Neural cell (in vitro differentiated cells): ENCODE measurements around the gene DENND5B. TPM values are rescaled to one million over a fixed set of nuclear protein-coding genes. Genes with fewer than 3 reads are reported as not detected.
"Not testable (repeated sequence)": the region's sequence is repeated elsewhere in the genome, so short reads cannot be mapped to it uniquely, and the experiment has no call there.

Source experiments
- H2AFZ ChIP-seq: fragments of 200-600, 300-800 bp; sonication (generic), shearing (Covaris generic); 2 replicates; pipeline ENCODE4 v1.6.0; 2014; ENCODE audit warnings: low read depth, mild to moderate bottlenecking, antibody characterized with exemption, low read length, moderate library complexity
- H3F3A ChIP-seq: fragments of 200-600 bp; shearing (Covaris generic); 2 replicates; pipeline ENCODE4 v1.6.1; 2016; ENCODE audit warnings: mild to moderate bottlenecking, moderate library complexity, mixed read lengths, antibody characterized with exemption, low read length; ENCODE audit not compliant: insufficient read depth, poor library complexity, severe bottlenecking
- H3K27ac ChIP-seq: fragments of 200-600, 300-800 bp; sonication (generic), shearing (Covaris generic); 2 replicates; pipeline ENCODE4 v1.5.1; 2014; ENCODE audit warnings: mild to moderate bottlenecking, low read length, moderate library complexity
- H3K27me3 ChIP-seq: fragments of 300-800, 200-600 bp; sonication (generic), shearing (Covaris generic); 2 replicates; pipeline ENCODE4 v1.6.0; 2014; ENCODE audit warnings: mild to moderate bottlenecking, low read depth, low read length, moderate library complexity; ENCODE audit not compliant: insufficient read depth
- H3K36me3 ChIP-seq: fragments of 300-800, 200-600 bp; sonication (generic), shearing (Covaris generic); 2 replicates; pipeline ENCODE4 v1.5.1; 2014; ENCODE audit warnings: mild to moderate bottlenecking, antibody characterized with exemption, low read length, moderate library complexity; ENCODE audit not compliant: insufficient read depth
- H3K4me2 ChIP-seq: fragments of 300-800, 200-600 bp; sonication (generic), shearing (Covaris generic); 2 replicates; pipeline ENCODE4 v1.6.0; 2014; ENCODE audit warnings: mild to moderate bottlenecking, low read length
- H3K4me3 ChIP-seq: fragments of 300-800, 200-600 bp; sonication (generic), shearing (Covaris generic); 2 replicates; pipeline ENCODE4 v1.5.1; 2014; ENCODE audit warnings: mild to moderate bottlenecking, low read length, moderate library complexity
- H3K79me2 ChIP-seq: fragments of 200-600 bp; shearing (Covaris generic); replicated peaks from 2 replicates; pipeline ENCODE4 v1.6.0; 2014; ENCODE audit warnings: mild to moderate bottlenecking, low read length, moderate library complexity; ENCODE audit not compliant: insufficient read depth
- H3K9ac ChIP-seq: fragments of 300-800, 200-600 bp; sonication (generic), shearing (Covaris generic); 2 replicates; pipeline ENCODE4 v1.6.1; 2016; ENCODE audit warnings: mild to moderate bottlenecking, low read length, mixed read lengths
- H3K9me2 ChIP-seq: fragments of 200-600 bp; shearing (Covaris generic); 2 replicates; pipeline ENCODE4 v1.6.1; 2016; ENCODE audit warnings: mild to moderate bottlenecking, low read length, mixed read lengths; ENCODE audit not compliant: insufficient read depth
- H3K9me3 ChIP-seq: fragments of 200-600, 300-800 bp; sonication (generic), shearing (Covaris generic); 2 replicates; pipeline ENCODE4 v1.6.1; 2016; ENCODE audit warnings: mild to moderate bottlenecking, mixed run types, low read length, moderate library complexity, mixed read lengths
- H4K20me1 ChIP-seq: fragments of 200-600 bp; shearing (Covaris generic); 2 replicates; pipeline ENCODE4 v1.6.1; 2016; ENCODE audit warnings: mild to moderate bottlenecking, mixed run types; ENCODE audit not compliant: insufficient read depth
- CTCF ChIP-seq: fragments of 450-650 bp; IDR thresholded peaks from 2 replicates; pipeline ENCODE4 v1.5.1; 2014; ENCODE audit warnings: antibody characterized with exemption, mild to moderate bottlenecking, moderate library complexity; ENCODE audit not compliant: poor library complexity, severe bottlenecking
- EP300 ChIP-seq: fragments of 450-650 bp; conservative IDR thresholded peaks from 2 replicates; pipeline ENCODE4 v1.6.1; 2014; ENCODE audit warnings: antibody characterized with exemption, mild to moderate bottlenecking, moderate library complexity; ENCODE audit not compliant: poor library complexity, severe bottlenecking
- EZH2 ChIP-seq: fragments of 200-600, 300-800 bp; shearing (Covaris generic), sonication (generic); IDR thresholded peaks from 2 replicates; pipeline ENCODE4 v1.6.1; 2014; ENCODE audit warnings: antibody characterized with exemption, low read length, borderline replicate concordance, mild to moderate bottlenecking; ENCODE audit not compliant: insufficient read depth, poor library complexity, severe bottlenecking
- MXI1 ChIP-seq: fragments of 450-650 bp; conservative IDR thresholded peaks from 2 replicates; pipeline ENCODE4 v1.6.1; 2014; ENCODE audit warnings: antibody characterized with exemption, mild to moderate bottlenecking; ENCODE audit not compliant: poor library complexity, severe bottlenecking
- POLR2AphosphoS5 ChIP-seq: IDR thresholded peaks from 2 replicates; pipeline ENCODE4 v1.6.1; 2012
- RAD21 ChIP-seq: fragments of 450-650 bp; conservative IDR thresholded peaks from 2 replicates; pipeline ENCODE4 v1.6.1; 2014; ENCODE audit warnings: antibody characterized with exemption, mild to moderate bottlenecking, moderate library complexity
- REST ChIP-seq: IDR thresholded peaks from 2 replicates; pipeline ENCODE4 v1.6.1; 2012; ENCODE audit warnings: borderline replicate concordance
- SMC3 ChIP-seq: fragments of 450-650 bp; conservative IDR thresholded peaks from 2 replicates; pipeline ENCODE4 v1.6.1; 2014; ENCODE audit warnings: antibody characterized with exemption, mild to moderate bottlenecking, moderate library complexity; ENCODE audit not compliant: poor library complexity
- TAF1 ChIP-seq: IDR thresholded peaks from 2 replicates; pipeline ENCODE4 v1.6.1; 2012; ENCODE audit warnings: low read depth
- polyA plus RNA-seq: library from polyadenylated mRNA; depleted of rRNA; stranded (reverse); fragments of >200 nt; gene quantifications from 2 replicates; pipeline ENCODE4 v1.2.3, GENCODE V29; 2014

DENND5B gene
- polyA plus RNA-seq, 1 donor from 2014 or later: 23.8 TPM

- no peaks in the 10 kb centered on the region for H4K20me1 ChIP-seq
- H3K79me2 ChIP-seq: no peaks in the 10 kb centered on the region
- H3K4me2 ChIP-seq: no peak overlapping the region
- H3K9ac ChIP-seq: no peak overlapping the region
- no peak overlapping the region for H3K27ac ChIP-seq
- H2AFZ ChIP-seq: no peak overlapping the region
- no peak for TF ChIP-seq EZH2
- no peaks in the 10 kb centered on the region for H3K36me3 ChIP-seq
- H3K27me3 ChIP-seq: no peaks in the 10 kb centered on the region
- H3K9me3 ChIP-seq: no peaks in the 10 kb centered on the region
- H3K9me2 ChIP-seq: no peaks in the 10 kb centered on the region
- no peaks in the 10 kb centered on the region for H3F3A ChIP-seq
- H3K4me3 ChIP-seq: no peak overlapping the region
Observed at GRCh38 chr12:31618228-31619025, 27.5 kb upstream of the DENND5B start.

GRCh38 chr12:31612819-31613218 lies 21.9 kb upstream of the DENND5B start:
- Histone ChIP-seq H3K79me2 (no peaks in the 10 kb centered on the region), H3K27ac (no peak overlapping the region), H3K9ac (no peak overlapping the region), H3K4me2 (no peak overlapping the region), H2AFZ (no peak overlapping the region), H3K9me3 (no peaks in the 10 kb centered on the region), H3K4me3 (no peak overlapping the region), H4K20me1 (no peaks in the 10 kb centered on the region), H3F3A (no peaks in the 10 kb centered on the region), H3K27me3 (no peaks in the 10 kb centered on the region), H3K9me2 (no peaks in the 10 kb centered on the region), H3K36me3 (no peaks in the 10 kb centered on the region)
- TF ChIP-seq EZH2 (no peak), REST (no peak), CTCF (no peak), SMC3 (no peak), POLR2AphosphoS5 (no peak), EP300 (no peak), RAD21 (no peak), MXI1 (no peak), TAF1 (no peak)

- not testable (repeated sequence) for H2AFZ ChIP-seq, H3K9ac ChIP-seq, H3F3A ChIP-seq, H3K79me2 ChIP-seq, H3K9me2 ChIP-seq, H3K4me3 ChIP-seq, H3K36me3 ChIP-seq, H4K20me1 ChIP-seq, H3K27ac ChIP-seq, H3K4me2 ChIP-seq, H3K9me3 ChIP-seq, H3K27me3 ChIP-seq
Observed at GRCh38 chr12:31608299-31608698, 17.4 kb upstream of the DENND5B start.
